ENCODE results near the gene OPA3.

OPA3 gene

GRCh38 chr19:45560686-45561085, 23.9 kb downstream of the OPA3 start:
- DNase-seq = no peak

GRCh38 chr19:45560038-45560437, 24.6 kb downstream of the OPA3 start:
- DNase-seq = no peak

- peak; percentile 69 for DNase-seq
These were observed 26.2 kb downstream of the OPA3 start for GRCh38 chr19:45558399-45558878.

- DNase-seq = no peak
These were observed 27.8 kb downstream of the OPA3 start for GRCh38 chr19:45556835-45557234.

- DNase-seq = no peak
These were observed 30.1 kb downstream of the OPA3 start for GRCh38 chr19:45554481-45554880.

- no peak for DNase-seq
These were observed 31.1 kb downstream of the OPA3 start for GRCh38 chr19:45553464-45553863.

GRCh38 chr19:45547965-45548609, 36.5 kb downstream of the OPA3 start:
- no peak for DNase-seq

- no peak for DNase-seq
These were observed 37.3 kb downstream of the OPA3 start for GRCh38 chr19:45547211-45547770.

- DNase-seq = no peak
These were observed 42.4 kb downstream of the OPA3 start for GRCh38 chr19:45542234-45542668.

- no peak for DNase-seq
These were observed 45.1 kb downstream of the OPA3 start for GRCh38 chr19:45539459-45539858.

- DNase-seq = no peak
These were observed 53.3 kb downstream of the OPA3 start for GRCh38 chr19:45531349-45531748.

- no peak for DNase-seq
These were observed 55.2 kb downstream of the OPA3 start for GRCh38 chr19:45529420-45529785.

GRCh38 chr19:45528744-45529419, 55.7 kb downstream of the OPA3 start:
- DNase-seq = peak; percentile 36

GRCh38 chr19:45528149-45528743, 56.4 kb downstream of the OPA3 start:
- no peak for DNase-seq

- DNase-seq = no peak
These were observed 56.9 kb downstream of the OPA3 start for GRCh38 chr19:45527731-45528130.

GRCh38 chr19:45526971-45527370, 57.6 kb downstream of the OPA3 start:
- no peak for DNase-seq

- no peak for DNase-seq
These were observed 58.5 kb downstream of the OPA3 start for GRCh38 chr19:45526143-45526542.

GRCh38 chr19:45524575-45525129, 60.0 kb downstream of the OPA3 start:
- no peak for DNase-seq

GRCh38 chr19:45523642-45524256, 60.9 kb downstream of the OPA3 start:
- DNase-seq = peak; percentile 77

GRCh38 chr19:45522010-45522941, 62.3 kb downstream of the OPA3 start:
- no peak for DNase-seq

GRCh38 chr19:45518469-45518826, 66.2 kb downstream of the OPA3 start:
- DNase-seq = no peak

All from stimulated activated CD4-positive, alpha-beta T cell treated with anti-CD3 and anti-CD28 coated beads, Interleukin-15, amount 100 ng/mL, for 24 hours (primary cell).